Progenitor cell of endocrine pancreas (in vitro differentiated cells): ENCODE measurements around the gene ATF3. TPM values are rescaled to one million over a fixed set of nuclear protein-coding genes. Genes with fewer than 3 reads are reported as not detected.

Source experiments
- DNase-seq: peaks from one replicate; pipeline ENCODE4 v3.0.0; 2021; ENCODE audit warnings: low spot score; ENCODE audit not compliant: unreplicated experiment
- H3K27ac Mint-ChIP-seq: 2 replicates; pipeline ENCODE4 v1.8.0; 2021; ENCODE audit warnings: mild to moderate bottlenecking, moderate library complexity, mixed read lengths
- H3K27me3 Mint-ChIP-seq: 2 replicates; pipeline ENCODE4 v1.8.0; 2021; ENCODE audit warnings: mixed read lengths
- H3K36me3 Mint-ChIP-seq: 2 replicates; pipeline ENCODE4 v1.8.0; 2022; ENCODE audit warnings: mixed read lengths; ENCODE audit not compliant: insufficient read depth
- H3K4me1 Mint-ChIP-seq: 2 replicates; pipeline ENCODE4 v1.8.0; 2021; ENCODE audit warnings: low read depth, mixed read lengths
- H3K4me3 Mint-ChIP-seq: 2 replicates; pipeline ENCODE4 v1.8.0; 2021; ENCODE audit warnings: low read depth, mild to moderate bottlenecking, moderate library complexity, mixed read lengths
- H3K9me3 Mint-ChIP-seq: 2 replicates; pipeline ENCODE4 v1.8.0; 2021; ENCODE audit warnings: low read depth, mixed read lengths
- total RNA-seq: library from RNA; stranded (reverse); gene quantifications from 2 replicates; pipeline ENCODE4 v1.2.1, GENCODE V29; 2021
- TF ChIP-seq, protein P1 (sequence below): fragments of 200-600 bp; sonication (generic); IDR thresholded peaks from one replicate; pipeline ENCODE4 v1.5.0; 2021; ENCODE audit warnings: antibody characterized with exemption, mild to moderate bottlenecking; ENCODE audit not compliant: unreplicated experiment

Gene ATF3
- total RNA-seq, 1 donor from 2014 or later: 14.6 TPM

DNA sequence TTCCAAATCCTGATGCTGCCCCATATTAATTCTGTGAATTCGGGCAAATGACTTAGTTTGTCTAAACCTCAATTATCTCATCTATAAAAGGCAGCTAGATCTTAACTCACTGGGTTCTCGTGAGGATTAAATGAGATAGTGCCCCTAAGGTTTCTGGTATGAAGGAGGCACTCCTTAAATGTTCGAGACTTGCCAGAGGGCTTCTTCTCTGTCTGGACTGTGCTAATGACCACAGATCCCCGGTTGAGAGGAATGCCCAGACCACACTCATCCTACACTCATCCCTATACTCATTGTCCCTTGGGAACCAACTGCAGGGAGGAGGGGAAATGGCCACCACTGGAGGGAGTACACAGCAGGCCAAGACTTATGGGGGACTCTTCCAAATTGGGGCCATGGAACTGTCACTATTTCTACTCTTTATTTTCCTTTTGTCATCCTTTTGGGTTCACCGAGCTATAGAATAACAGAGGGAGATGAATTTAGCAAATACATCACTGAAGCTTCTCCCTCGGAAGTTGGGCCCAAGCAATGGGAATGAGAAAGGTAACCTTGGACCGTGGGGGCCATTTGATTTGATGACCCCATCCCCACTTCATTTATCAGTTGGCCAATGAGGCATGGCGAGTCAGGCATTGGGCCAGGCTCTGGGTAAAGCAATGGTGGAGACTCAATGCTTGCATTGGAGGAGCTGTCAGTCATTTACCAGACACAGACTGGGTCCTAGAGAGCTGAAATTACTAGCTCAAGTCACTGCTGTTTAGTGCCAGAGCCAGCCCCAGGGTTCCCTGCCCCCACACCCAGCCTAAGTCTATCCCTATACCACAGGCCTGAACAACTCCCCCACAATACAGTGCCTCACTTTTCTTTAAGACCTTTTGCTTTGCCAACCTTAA is 5.1 kb downstream of the ATF3 start:
- peaks cover 15% of the 10 kb centered on the region for H3K4me1 Mint-ChIP-seq
- DNase-seq: no peak
- H3K27me3 Mint-ChIP-seq: peaks cover 23% of the 10 kb centered on the region
- TF ChIP-seq, protein P1, sequence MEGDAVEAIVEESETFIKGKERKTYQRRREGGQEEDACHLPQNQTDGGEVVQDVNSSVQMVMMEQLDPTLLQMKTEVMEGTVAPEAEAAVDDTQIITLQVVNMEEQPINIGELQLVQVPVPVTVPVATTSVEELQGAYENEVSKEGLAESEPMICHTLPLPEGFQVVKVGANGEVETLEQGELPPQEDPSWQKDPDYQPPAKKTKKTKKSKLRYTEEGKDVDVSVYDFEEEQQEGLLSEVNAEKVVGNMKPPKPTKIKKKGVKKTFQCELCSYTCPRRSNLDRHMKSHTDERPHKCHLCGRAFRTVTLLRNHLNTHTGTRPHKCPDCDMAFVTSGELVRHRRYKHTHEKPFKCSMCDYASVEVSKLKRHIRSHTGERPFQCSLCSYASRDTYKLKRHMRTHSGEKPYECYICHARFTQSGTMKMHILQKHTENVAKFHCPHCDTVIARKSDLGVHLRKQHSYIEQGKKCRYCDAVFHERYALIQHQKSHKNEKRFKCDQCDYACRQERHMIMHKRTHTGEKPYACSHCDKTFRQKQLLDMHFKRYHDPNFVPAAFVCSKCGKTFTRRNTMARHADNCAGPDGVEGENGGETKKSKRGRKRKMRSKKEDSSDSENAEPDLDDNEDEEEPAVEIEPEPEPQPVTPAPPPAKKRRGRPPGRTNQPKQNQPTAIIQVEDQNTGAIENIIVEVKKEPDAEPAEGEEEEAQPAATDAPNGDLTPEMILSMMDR: no peak
- peaks cover 17% of the 10 kb centered on the region for H3K36me3 Mint-ChIP-seq
- H3K27ac Mint-ChIP-seq: no peak overlapping the region
- no peak overlapping the region for H3K4me3 Mint-ChIP-seq
- H3K9me3 Mint-ChIP-seq: no peaks in the 10 kb centered on the region

DNA sequence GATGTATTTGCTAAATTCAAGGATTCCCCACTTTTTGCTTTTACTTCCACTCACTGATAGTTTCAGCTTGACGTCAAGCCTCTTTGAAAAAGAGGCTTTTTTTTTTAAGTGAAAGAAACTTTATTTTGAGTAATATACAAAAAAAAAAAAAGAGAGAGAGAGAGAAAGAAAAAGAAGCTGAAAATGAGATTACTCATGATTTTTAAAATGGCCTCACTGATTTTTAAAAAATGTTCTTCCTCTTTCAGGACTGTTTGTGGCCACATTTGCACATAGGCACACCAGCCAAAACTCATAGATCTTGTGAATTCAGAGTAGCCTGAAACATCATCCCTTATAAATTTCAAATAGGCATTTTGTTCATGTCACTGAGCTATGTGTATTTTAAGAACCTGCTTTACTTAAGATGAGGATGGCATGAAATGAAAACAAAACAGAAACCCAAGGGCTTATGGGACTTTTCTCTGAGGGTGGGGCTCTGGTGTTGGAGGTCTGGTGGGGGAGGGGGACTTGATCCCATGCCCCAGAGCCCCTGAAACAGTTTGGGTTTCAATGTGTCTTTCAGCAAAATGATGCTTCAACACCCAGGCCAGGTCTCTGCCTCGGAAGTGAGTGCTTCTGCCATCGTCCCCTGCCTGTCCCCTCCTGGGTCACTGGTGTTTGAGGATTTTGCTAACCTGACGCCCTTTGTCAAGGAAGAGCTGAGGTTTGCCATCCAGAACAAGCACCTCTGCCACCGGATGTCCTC is 6.1 kb downstream of the ATF3 start:
- Mint-ChIP-seq H3K27me3 (peaks cover 22% of the 10 kb centered on the region), H3K4me3 (no peak overlapping the region), H3K36me3 (peaks cover 22% of the 10 kb centered on the region), H3K27ac (no peak overlapping the region), H3K9me3 (no peaks in the 10 kb centered on the region), H3K4me1 (peaks cover 15% of the 10 kb centered on the region)
- DNase-seq: no peak
- TF ChIP-seq, protein P1: no peak

DNA sequence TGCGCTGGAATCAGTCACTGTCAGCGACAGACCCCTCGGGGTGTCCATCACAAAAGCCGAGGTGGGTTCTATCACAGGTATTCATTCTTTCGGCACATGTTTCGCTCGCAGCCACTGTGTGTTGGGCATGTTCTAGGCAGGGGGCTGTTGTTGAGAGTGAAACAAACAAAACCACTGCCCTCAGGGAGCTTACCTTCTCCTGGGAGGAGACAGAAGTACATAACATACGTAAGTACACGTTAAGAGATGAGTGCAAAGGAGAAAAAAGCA is 6.6 kb downstream of the ATF3 start:
- peaks cover 17% of the 10 kb centered on the region for H3K27me3 Mint-ChIP-seq
- TF ChIP-seq, protein P1: no peak
- H3K9me3 Mint-ChIP-seq: no peaks in the 10 kb centered on the region
- no peak overlapping the region for H3K4me3 Mint-ChIP-seq
- H3K4me1 Mint-ChIP-seq: peaks cover 10% of the 10 kb centered on the region
- H3K36me3 Mint-ChIP-seq: peaks cover 25% of the 10 kb centered on the region
- DNase-seq: no peak
- H3K27ac Mint-ChIP-seq: no peak overlapping the region

DNA sequence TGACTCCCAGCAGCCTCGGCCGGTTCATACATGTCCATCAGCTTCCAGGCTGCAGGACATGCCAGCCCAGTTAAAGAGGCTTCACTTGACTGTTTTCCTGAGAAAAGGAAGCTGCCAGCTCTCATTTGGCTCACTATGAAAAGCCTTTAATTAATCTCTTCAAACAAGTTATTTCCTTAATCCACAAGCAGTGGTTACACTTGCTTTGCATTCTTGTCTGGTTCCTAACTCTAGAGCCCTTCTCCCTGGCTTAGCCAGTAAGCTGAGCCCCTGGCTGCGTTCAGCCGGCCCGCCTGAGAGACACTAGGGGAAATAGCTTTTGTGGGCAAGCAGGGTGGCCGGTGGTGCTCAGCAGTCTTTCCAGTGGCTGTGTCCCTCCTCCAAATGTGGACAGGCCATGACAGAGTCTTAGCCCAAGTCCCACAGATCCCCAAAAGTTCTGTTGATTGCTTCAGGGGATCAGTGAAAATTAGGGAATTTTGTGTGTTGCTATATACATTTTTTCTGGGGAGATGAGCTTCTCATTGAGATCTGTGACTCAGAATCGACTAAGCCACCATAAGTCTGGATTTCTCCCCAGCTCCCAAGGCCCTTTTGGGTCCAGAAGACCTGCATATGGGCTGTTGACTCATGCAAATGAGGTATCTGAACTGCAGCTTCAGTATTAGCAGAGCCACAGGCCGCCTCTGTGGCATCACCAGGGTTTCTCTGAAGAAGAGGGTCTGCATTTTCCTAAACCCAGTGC is 10.1 kb downstream of the ATF3 start:
- Mint-ChIP-seq H3K4me3 (no peak overlapping the region), H3K27me3 (no peaks in the 10 kb centered on the region), H3K9me3 (no peaks in the 10 kb centered on the region), H3K27ac (no peak overlapping the region), H3K4me1 (no peaks in the 10 kb centered on the region), H3K36me3 (peaks cover 24% of the 10 kb centered on the region)
- TF ChIP-seq, protein P1: no peak
- DNase-seq: no peak

DNA sequence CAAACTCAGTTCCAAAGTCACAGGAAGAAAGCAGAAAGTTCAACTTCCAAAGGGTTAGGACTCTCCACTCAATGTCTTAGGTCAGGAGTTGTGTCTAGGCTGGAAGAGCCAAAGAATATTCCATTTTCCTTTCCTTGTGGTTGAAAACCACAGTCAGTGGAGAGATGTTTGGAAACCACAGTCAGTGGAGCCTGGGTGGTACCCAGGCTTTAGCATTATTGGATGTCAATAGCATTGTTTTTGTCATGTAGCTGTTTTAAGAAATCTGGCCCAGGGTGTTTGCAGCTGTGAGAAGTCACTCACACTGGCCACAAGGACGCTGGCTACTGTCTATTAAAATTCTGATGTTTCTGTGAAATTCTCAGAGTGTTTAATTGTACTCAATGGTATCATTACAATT is 11.7 kb downstream of the ATF3 start:
- H3K27me3 Mint-ChIP-seq: peaks cover 7% of the 10 kb centered on the region
- peaks cover 21% of the 10 kb centered on the region for H3K36me3 Mint-ChIP-seq
- no peaks in the 10 kb centered on the region for H3K9me3 Mint-ChIP-seq
- no peak overlapping the region for H3K27ac Mint-ChIP-seq
- no peak overlapping the region for H3K4me3 Mint-ChIP-seq
- no peak for DNase-seq
- TF ChIP-seq, protein P1: no peak
- H3K4me1 Mint-ChIP-seq: no peaks in the 10 kb centered on the region
